Parathyroid adenoma (tissue), 2 donors: ENCODE measurements around the gene PDE9A.

Experiments
- H2AFZ ChIP-seq: fragments of 300-600 bp; sonication (generic); one replicate; pipeline ENCODE4 v1.7.0; 2017; ENCODE audit warnings: antibody characterized with exemption, mild to moderate bottlenecking
- H3K27ac ChIP-seq: fragments of 300-600 bp; sonication (generic); one replicate; pipeline ENCODE4 v1.7.0; 2017
- H3K27me3 ChIP-seq: fragments of 300-600 bp; sonication (generic); one replicate; pipeline ENCODE4 v1.7.0; 2017; ENCODE audit warnings: low read length; ENCODE audit not compliant: control insufficient read depth, insufficient read depth
- H3K36me3 ChIP-seq: fragments of 300-600 bp; sonication (generic); one replicate; pipeline ENCODE4 v1.7.0; 2017; ENCODE audit warnings: low read length; ENCODE audit not compliant: control insufficient read depth, insufficient read depth
- H3K4me1 ChIP-seq: fragments of 300-600 bp; sonication (generic); one replicate; pipeline ENCODE4 v1.7.0; 2017; ENCODE audit warnings: control low read depth
- H3K4me2 ChIP-seq: fragments of 300-600 bp; sonication (generic); one replicate; pipeline ENCODE4 v1.7.0; 2017; ENCODE audit warnings: low read length
- H3K4me3 ChIP-seq: fragments of 300-600 bp; sonication (generic); one replicate; pipeline ENCODE4 v1.7.0; 2017; ENCODE audit warnings: low read depth, low read length
- H3K79me2 ChIP-seq: fragments of 300-600 bp; sonication (generic); one replicate; pipeline ENCODE4 v1.7.0; 2017; ENCODE audit warnings: control low read depth
- H3K9ac ChIP-seq: fragments of 300-600 bp; sonication (generic); one replicate; pipeline ENCODE4 v1.7.0; 2017; ENCODE audit warnings: mild to moderate bottlenecking
- H3K9me3 ChIP-seq: fragments of 300-600 bp; sonication (generic); one replicate; pipeline ENCODE4 v1.7.0; 2017; ENCODE audit warnings: low read length; ENCODE audit not compliant: control insufficient read depth
- CTCF ChIP-seq: fragments of 300-600 bp; sonication (generic); IDR thresholded peaks from one replicate; pipeline ENCODE4 v1.7.0; 2017; ENCODE audit warnings: antibody characterized with exemption, mild to moderate bottlenecking
- donor health status: primary hyperparathyroidism.

PDE9A gene

GRCh38 chr21:42609811-42610210 lies 43.6 kb upstream of the PDE9A start:
- no peak overlapping the region for H3K4me2 ChIP-seq
- H2AFZ ChIP-seq, result no peak overlapping the region
- no peak overlapping the region for H3K9ac ChIP-seq
- TF ChIP-seq CTCF, result no peak
- no peak overlapping the region for H3K27ac ChIP-seq
- no peak overlapping the region for H3K4me3 ChIP-seq
- H3K36me3 ChIP-seq, result no peaks in the 10 kb centered on the region
- no peaks in the 10 kb centered on the region for H3K9me3 ChIP-seq
- H3K4me1 ChIP-seq, result no peaks in the 10 kb centered on the region
- H3K79me2 ChIP-seq, result no peaks in the 10 kb centered on the region
- H3K27me3 ChIP-seq, result no peaks in the 10 kb centered on the region

GRCh38 chr21:42611852-42612251 lies 41.6 kb upstream of the PDE9A start:
- Histone ChIP-seq H3K4me1 (no peaks in the 10 kb centered on the region), H3K9ac (no peak overlapping the region)
- TF ChIP-seq CTCF, result no peak

GRCh38 chr21:42612390-42612789 lies 41.0 kb upstream of the PDE9A start:
- no peaks in the 10 kb centered on the region for H3K36me3 ChIP-seq
- TF ChIP-seq CTCF, result no peak

More at GRCh38 chr21:42611852-42612251, 41.6 kb upstream of the PDE9A start:
- H3K36me3 ChIP-seq, result no peaks in the 10 kb centered on the region
- no peak overlapping the region for H3K4me3 ChIP-seq
- H3K27me3 ChIP-seq, result no peaks in the 10 kb centered on the region
- H2AFZ ChIP-seq, result no peak overlapping the region
- no peak overlapping the region for H3K4me2 ChIP-seq
- H3K9me3 ChIP-seq, result no peaks in the 10 kb centered on the region
- H3K27ac ChIP-seq, result no peak overlapping the region
- H3K79me2 ChIP-seq, result no peaks in the 10 kb centered on the region

GRCh38 chr21:42613756-42614155 lies 39.7 kb upstream of the PDE9A start:
- Histone ChIP-seq H2AFZ (no peak overlapping the region), H3K9ac (no peak overlapping the region), H3K4me3 (no peak overlapping the region), H3K79me2 (no peaks in the 10 kb centered on the region), H3K27ac (no peak overlapping the region), H3K9me3 (no peaks in the 10 kb centered on the region), H3K4me1 (no peaks in the 10 kb centered on the region), H3K36me3 (no peaks in the 10 kb centered on the region), H3K27me3 (no peaks in the 10 kb centered on the region), H3K4me2 (no peak overlapping the region)
- no peak for TF ChIP-seq CTCF

More at GRCh38 chr21:42612390-42612789, 41.0 kb upstream of the PDE9A start:
- Histone ChIP-seq H3K4me2 (no peak overlapping the region), H3K27me3 (no peaks in the 10 kb centered on the region), H3K4me3 (no peak overlapping the region), H3K9me3 (no peaks in the 10 kb centered on the region), H3K79me2 (no peaks in the 10 kb centered on the region), H2AFZ (no peak overlapping the region), H3K9ac (no peak overlapping the region), H3K27ac (no peak overlapping the region), H3K4me1 (no peaks in the 10 kb centered on the region)

- Histone ChIP-seq H3K9me3 (no peaks in the 10 kb centered on the region), H3K79me2 (no peaks in the 10 kb centered on the region), H2AFZ (no peak overlapping the region), H3K27me3 (no peaks in the 10 kb centered on the region), H3K4me1 (no peaks in the 10 kb centered on the region), H3K4me3 (no peak overlapping the region), H3K27ac (no peak overlapping the region), H3K4me2 (no peak overlapping the region), H3K9ac (no peak overlapping the region), H3K36me3 (no peaks in the 10 kb centered on the region)
- no peak for TF ChIP-seq CTCF
Measured at GRCh38 chr21:42614396-42614795, 39.0 kb upstream of the PDE9A start.
